Ramos (cell line): Measurements from ENCODE around the gene DBN1.

Source experiments
- in situ Hi-C: fragments of 300-500 bp; cut with MboI; formaldehyde crosslinking; loops from one replicate; pipeline ENCODE4 v1.14.3; 2022; ENCODE audit warnings: low sequenced_read_pairs; ENCODE audit not compliant: unreplicated experiment

Gene DBN1

GRCh38 chr5:177493795-177494345 is 20.4 kb upstream of the DBN1 start:
- in situ Hi-C loops: loop anchor here (25.0 kb wide), 1 partner anchor 957 kb away; the partner anchor contains the start of genes CDHR2 and RNF44

- in situ Hi-C loops: loop anchor here (25.0 kb wide), 1 partner anchor 956 kb away; the partner anchor contains the start of genes CDHR2 and RNF44
Measured at GRCh38 chr5:177492841-177493240, 19.4 kb upstream of the DBN1 start.

DNA sequence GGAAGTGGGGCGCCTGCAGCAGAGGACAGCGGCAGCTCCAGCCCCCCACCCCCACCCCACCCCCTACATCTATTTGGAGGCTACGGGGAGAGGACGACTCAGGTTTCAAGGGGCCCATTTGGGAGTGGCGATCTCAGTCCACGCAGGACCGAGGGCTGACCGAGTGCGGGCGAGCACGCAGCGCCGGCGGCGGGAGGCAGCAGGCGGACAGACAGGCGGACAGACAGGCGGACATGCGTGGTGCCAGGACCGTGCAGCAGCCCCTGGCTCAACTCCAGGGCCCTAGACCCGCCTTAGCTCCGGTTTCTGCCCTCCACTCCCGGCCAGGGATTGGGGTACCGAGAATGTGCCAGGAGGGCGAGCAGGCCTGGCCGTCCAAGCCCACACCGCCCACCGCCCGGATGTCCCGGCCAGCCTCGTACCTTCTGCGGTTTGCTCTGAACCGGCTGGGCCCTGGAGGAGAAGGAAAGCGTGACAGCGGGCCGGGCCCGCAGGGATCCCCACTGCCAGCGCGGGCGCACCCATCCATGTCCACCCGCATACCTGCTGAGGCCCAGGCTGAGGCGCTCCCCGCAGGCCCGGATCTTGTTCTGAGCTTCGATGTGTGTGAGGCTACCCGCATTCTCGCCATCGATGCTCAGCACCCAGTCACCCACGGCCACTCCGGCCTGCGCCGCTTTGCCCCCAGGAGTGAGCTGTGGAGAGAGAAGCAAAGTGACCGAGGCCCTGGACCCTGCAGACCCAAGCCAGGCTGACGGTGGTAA is 18.7 kb upstream of the DBN1 start:
- in situ Hi-C loops: loop anchor here (25.0 kb wide), 1 partner anchor 955 kb away; the partner anchor contains the start of genes CDHR2 and RNF44

DNA sequence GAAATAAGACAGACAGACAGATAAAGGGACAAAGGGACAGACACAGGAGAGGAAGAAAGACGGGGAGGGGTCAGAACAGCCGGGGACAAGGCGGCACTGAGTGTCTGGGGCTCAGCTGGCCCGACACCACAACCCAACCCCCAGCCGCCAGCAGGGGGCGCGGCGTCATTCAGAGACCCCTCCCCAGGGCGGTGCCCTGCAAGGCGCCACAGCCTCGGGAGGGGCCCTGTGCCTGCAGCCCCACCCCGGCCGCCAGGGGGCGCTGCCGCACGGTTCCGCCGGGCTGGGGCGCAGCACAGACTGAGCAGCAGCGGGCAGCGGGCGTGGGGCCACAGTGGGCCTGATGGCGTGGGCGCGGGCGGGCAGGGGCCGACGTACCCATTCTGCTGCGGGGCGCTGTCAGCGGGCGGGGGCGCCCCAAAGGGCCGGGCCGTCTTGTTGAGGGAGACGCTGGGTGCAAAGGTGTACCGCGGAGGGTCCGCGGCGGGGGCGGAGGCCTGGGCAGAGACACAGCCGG is 18.1 kb upstream of the DBN1 start:
- in situ Hi-C loops: loop anchor here (25.0 kb wide), 1 partner anchor 954 kb away; the partner anchor contains the start of genes CDHR2 and RNF44

- in situ Hi-C loops: loop anchor here (25.0 kb wide), 1 partner anchor 954 kb away; the partner anchor contains the start of genes CDHR2 and RNF44
Measured at GRCh38 chr5:177490992-177491391, 17.6 kb upstream of the DBN1 start.

- in situ Hi-C loops: loop anchor here (25.0 kb wide), 1 partner anchor 953 kb away; the partner anchor contains the start of genes CDHR2 and RNF44
Measured at GRCh38 chr5:177490311-177490991, 17.0 kb upstream of the DBN1 start.

DNA sequence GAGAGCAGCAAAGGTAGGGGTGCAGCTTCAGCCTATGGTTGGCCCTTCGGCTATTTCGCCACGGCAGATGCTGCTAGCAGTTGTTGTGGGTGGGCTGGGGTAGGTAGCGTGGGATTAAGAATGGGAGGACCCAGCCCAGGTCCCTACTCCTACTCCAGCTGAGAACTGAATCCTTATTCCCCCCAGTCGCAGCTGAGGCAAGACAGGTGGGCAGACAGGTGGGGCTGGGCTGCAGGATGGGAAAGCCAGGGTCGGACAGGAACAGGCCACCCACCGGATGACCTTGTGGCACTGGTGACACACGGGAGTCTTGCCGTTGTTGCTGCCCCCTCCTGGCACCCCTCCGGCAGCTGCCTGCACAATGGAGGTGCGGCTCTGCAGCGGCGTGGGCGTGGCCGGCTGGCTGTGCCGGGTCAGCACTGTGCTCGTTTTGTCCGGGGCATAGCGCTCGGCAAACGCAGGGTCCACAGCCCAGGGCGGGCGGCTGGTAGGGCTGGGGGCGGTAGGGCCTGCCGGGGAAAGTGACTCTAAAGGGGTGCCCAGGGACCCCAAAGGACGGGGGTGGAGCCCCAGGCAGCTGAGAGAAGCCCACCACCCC is 15.8 kb upstream of the DBN1 start:
- in situ Hi-C loops: loop anchor here (25.0 kb wide), 1 partner anchor 952 kb away; the partner anchor contains the start of genes CDHR2 and RNF44

- in situ Hi-C loops: loop anchor here (25.0 kb wide), 1 partner anchor 951 kb away; the partner anchor contains the start of genes CDHR2 and RNF44
Measured at GRCh38 chr5:177487975-177488374, 14.5 kb upstream of the DBN1 start.

GRCh38 chr5:177487144-177487543 is 13.7 kb upstream of the DBN1 start:
- in situ Hi-C loops: loop anchor here (25.0 kb wide), 1 partner anchor 950 kb away; the partner anchor contains the start of genes CDHR2 and RNF44

DNA sequence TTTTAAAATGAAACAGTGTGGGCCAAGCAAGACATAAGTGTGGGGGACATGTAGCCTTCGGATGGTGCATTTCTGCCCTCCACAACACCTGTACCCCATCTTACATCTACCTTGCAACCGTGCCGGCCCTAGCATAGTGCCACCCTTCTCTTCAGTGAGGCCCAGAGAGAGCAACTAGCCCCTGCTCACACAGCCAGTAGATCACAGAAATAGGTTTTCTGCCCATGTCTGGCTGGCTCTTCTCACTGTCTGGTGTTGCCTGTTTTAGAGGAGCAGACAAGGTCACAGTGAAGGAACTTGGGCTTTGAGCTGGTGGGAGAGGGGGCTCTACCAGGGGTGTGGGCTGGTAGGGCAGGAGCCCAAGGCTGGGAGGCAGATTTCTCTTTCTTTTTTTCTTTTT is 12.8 kb upstream of the DBN1 start:
- in situ Hi-C loops: loop anchor here (25.0 kb wide), 1 partner anchor 949 kb away; the partner anchor contains the start of genes CDHR2 and RNF44

GRCh38 chr5:177485753-177486152 is 12.3 kb upstream of the DBN1 start:
- in situ Hi-C loops: loop anchor here (25.0 kb wide), 1 partner anchor 948 kb away; the partner anchor contains the start of genes CDHR2 and RNF44

GRCh38 chr5:177484902-177485549 is 11.6 kb upstream of the DBN1 start:
- in situ Hi-C loops: loop anchor here (25.0 kb wide), 1 partner anchor 948 kb away; the partner anchor contains the start of genes CDHR2 and RNF44

DNA sequence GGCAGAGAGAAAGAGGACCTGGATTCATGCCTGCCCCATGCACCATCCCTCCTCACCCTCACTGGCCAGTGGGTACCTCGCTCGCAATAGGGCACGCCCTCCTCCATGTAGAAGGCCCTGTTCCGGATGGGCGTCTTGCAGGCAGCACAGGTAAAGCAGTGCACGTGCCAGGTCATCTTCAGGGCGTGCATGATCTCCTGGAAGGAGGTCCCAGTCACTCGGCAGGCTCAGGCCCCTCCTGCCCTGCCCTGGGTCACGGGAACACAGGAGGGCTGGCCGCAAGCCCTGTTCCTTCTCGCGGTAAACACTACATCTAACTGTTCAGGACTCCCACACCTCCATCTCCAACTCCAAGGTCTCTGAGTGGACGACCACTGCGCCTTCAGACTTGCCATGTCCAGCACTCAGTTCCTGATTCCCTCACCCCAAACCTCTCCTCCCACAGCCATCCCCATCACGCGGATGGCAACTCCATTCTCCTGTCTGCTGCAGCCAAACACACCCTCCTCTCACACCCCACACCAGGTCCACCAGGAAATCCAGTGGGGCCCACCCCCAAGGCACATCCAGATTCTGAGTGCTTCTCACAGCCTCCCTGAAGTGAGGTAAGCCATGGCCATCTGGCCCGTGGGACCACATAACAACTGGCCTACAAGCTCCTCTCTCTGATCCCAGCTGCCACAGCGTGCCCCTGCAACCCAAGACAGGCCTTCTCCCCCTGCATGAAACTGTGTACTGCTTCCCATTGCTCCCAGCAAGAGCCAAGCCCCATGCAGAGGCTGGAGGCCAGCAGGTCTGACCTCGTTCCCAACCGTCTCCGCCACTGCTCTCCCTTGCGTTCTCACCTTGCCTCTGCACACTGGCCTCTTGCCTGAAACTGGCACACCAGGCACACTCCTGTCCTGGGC is 10.8 kb upstream of the DBN1 start:
- in situ Hi-C loops: loop anchor here (25.0 kb wide), 1 partner anchor 947 kb away; the partner anchor contains the start of genes CDHR2 and RNF44

- in situ Hi-C loops: loop anchor here (25.0 kb wide), 1 partner anchor 946 kb away; the partner anchor contains the start of genes CDHR2 and RNF44
Measured at GRCh38 chr5:177483042-177483441, 9.6 kb upstream of the DBN1 start.

DNA sequence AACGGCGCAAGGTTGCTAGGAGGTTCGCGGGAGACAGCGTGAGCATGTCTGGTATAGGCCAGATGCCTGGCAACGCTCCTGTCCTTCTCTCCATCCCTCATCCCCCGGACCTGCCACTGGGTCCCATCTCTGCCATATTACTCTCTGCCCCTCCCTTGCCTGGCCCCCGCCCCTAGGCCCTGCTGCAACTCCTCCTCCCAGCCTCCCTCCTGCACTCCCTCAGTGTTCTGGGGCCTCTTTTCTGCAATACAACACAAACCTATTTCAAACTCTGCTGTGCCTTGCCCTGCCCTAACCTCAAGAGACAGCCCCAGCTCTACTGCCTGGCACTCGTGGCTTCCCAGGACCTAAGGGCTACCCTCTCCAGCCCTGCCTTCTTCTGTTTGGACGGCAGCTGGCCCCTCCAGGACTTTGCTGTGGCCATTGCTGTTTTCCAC is 8.9 kb upstream of the DBN1 start:
- in situ Hi-C loops: loop anchor here (25.0 kb wide), 1 partner anchor 945 kb away; the partner anchor contains the start of genes CDHR2 and RNF44

DNA sequence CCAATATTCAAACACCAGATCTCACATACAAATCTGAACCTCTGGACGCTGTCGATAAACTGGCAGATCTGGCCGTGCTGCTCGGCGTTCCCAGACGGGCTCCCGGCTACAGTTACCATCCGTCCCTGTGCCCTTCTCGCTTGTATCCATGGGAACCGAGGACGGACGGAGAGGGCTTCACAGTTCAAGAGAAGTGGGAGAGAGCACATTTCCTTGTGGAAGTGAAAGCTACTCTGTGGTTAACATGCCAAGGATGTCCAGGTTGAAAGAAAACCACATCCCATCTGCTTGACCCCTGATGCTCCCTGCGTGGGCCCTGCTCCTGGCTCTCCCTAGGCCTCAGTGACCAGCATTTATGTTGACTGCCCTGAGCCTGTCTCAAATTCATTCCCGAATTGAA is 6.3 kb upstream of the DBN1 start:
- in situ Hi-C loops: loop anchor here (25.0 kb wide), 1 partner anchor 942 kb away; the partner anchor contains the start of genes CDHR2 and RNF44
